OCI-M2 (cell line): ENCODE data around the gene RANBP1.

ENCODE experiments used
- DNase-seq: peaks from one replicate; lab custom pipeline; 2025; ENCODE audit not compliant: unreplicated experiment; lab: John Stamatoyannopoulos, UW

The RANBP1 gene

DNA sequence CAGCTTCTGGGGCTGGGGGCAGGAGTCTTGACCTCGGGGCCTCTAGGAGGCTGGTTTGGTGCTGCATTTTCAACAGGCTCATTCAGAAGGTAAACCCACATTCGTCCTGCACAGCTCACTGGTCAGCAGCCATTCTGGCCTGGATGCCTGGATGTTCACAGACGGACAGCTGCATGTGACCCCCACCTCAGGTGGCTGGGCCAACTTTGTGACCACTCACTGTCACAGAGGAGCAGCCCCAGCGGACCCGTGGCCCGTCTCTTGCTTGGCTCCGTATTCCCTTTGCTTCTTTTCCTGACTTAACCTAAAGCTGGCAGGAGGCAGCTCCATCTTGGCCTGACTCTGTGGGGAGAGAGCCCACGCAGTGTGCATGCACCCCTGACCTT is 27.6 kb upstream of the RANBP1 start:
- no peak for DNase-seq

DNA sequence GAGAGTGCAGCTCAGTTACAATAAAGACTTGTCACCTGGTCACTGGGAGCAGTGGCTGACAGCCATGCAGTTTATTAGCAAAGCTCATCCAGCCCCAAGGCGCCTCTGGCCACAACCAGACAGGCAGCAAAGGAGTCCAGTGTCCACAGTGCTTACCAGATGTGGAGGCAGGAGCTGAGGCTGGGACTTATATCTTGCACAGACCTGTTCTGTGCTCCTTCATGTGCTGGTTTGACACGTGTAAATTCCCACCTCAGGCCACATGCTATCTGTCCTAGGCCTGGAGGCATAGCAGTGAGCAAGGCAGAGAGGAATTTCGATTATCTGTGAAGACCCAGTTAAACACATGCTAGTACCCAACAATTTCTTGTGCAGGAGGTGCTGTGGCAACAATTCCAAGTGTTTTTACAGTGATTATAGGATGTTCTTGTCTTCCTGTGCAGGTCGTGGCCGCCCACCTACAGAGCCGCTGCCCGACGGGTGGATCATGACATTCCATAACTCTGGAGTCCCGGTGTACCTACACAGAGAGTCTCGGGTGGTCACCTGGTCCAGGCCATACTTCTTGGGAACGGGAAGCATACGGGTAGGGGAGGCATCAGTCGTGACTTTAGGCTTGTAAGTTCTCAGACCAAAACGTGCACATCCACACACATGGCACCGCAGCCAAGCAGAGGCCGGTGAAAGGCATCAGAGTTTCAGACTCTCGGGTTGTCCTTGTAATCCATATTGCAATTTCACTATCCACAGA is 26.5 kb upstream of the RANBP1 start:
- DNase-seq = no peak

DNA sequence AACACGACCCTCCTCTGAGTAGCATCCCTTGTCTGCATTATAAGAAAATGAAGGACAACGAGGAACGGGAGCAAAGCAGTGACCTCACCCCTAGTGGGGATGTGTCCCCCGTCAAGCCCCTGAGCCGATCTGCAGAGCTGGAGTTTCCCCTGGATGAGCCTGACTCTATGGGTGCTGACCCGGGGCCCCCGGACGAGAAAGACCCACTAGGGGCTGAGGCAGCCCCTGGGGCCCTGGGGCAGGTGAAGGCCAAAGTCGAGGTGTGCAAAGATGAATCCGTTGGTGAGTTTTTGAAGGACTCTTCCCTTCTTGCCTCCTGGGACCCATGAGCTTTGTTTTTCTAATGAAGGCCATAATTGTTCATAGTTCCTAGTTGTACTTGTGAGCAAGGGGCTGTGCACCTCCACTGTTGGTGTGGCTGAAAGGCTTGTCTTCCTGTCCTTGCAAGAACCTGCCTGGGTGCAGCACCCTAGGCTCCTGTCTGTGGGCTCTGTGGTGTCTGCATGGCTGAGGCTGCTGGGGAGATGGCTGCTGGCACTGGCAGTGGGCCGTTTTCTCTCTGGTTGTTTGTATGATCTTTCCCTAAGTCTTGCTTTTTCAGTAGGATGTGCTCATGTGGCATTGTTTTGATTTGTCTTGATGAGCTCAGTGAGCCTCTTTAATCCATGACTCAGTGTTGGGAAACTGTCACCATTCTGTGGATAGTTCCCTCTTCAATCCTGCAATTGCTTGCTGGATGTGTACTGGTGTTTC is 25.8 kb upstream of the RANBP1 start:
- DNase-seq = no peak

DNA sequence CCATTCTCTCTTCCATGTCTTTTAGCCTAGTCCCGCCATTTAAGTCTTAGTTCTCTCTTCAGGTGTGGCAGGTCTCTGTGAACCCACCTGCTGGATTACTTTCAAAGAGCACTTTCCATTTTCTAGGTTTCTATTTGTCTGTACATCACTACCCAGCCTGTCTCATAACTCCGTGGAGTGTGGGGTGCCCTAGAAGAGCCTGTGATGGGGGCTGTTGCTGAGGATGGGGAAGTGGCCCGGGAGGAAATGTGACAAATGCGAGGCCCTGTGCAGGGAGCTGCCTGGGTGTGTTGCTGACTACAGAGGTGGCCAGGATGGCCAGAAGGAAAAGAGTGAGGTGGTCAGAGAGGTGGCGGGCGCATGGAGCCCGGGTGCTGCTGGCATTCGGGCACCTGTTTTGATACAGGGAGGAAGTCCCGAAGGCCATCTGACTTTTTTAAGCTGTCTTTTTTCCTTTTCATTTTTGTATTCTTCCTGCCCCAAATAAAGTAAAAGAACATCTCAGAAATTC is 25.1 kb upstream of the RANBP1 start:
- no peak for DNase-seq

DNA sequence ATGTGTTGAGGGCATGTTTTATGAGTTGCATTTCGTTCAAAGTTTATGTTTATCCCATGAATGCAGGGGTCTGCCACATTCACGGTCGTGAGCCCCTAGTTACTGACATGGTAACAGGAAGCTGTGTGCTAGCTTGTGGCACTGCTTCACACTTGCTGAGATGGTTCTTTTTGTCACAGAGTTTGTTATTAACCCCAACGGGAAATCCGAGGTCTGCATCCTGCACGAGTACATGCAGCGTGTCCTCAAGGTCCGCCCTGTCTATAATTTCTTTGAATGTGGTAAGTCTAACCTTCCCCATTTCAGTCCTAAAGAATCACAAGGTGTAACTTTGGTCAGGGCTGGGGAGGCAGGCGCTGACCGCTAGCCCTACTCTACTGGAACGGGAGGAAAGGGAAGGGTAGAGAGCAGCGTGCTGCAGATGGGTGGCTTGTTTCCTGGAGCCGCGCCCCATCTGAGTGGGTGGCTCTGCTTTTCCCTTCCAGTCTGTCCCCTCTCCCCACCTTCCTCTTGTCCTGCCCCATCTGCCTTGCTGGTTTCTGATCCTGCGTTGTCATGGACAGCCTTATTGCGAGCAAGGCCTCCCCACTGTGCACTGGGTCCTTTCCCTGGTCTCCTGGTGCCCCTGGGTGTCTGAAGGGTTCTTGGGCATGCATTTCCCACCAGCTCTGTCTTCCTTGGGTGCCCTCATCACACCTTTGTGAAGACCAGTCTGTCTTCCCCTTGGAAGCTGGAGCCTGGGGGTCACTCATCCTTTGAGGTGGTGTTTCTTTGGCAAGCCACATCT is 24.0 kb upstream of the RANBP1 start:
- DNase-seq = no peak

DNA sequence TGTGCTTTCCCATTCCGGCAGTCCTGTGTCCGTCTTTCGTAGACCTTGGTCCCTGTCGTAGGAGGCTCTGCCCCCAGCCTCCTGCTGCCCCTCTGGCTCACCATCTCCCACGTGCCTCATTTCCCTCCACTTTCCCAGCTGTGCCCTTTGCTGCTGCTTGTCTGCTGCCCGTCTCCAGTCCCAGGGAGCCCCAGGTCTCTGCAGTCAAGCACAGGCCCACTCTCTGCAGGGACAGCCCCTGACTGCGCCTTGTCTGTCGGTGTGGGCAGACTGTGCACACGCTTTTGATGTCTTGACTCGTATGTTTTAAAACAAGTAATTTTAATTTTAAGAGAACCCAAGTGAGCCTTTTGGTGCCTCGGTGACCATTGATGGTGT is 23.4 kb upstream of the RANBP1 start:
- DNase-seq = no peak

DNA sequence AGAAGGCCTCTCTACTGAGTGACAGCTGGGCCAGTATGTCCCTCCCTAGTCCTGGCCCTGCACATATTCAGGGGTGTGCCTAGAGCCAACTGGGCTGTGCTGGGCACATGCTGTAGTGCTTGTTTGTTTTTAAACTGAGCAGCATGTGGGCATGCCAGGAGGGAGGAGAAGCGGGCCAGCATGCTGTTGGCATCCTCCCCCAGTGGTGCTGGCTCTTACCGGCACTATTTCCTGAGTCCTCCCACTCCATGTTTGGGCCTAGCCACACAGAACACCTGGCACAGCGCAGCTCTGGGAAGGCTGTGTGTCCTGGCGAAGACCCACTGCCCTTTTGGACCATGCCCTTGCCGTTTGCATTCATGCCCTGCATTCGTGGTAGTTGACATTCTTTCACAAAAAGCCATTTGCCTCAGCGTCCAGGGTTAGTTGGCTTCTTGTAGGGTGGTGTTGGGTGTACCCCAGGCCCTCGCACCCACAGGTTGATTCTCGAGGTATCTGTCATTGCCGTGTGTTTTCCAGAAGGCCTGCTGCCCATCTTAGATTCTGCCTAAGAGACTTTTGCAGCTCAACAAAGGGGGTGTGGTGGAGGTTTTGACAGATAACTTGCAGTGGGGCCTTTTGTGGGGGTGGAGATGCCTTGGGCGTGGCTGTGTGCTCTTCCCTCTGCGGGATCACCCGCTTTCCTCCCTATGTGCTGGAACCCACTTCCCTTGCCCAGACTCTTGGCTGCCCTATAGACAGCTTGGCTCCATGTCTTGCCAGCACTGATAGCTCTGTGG is 22.3 kb upstream of the RANBP1 start:
- no peak for DNase-seq

DNA sequence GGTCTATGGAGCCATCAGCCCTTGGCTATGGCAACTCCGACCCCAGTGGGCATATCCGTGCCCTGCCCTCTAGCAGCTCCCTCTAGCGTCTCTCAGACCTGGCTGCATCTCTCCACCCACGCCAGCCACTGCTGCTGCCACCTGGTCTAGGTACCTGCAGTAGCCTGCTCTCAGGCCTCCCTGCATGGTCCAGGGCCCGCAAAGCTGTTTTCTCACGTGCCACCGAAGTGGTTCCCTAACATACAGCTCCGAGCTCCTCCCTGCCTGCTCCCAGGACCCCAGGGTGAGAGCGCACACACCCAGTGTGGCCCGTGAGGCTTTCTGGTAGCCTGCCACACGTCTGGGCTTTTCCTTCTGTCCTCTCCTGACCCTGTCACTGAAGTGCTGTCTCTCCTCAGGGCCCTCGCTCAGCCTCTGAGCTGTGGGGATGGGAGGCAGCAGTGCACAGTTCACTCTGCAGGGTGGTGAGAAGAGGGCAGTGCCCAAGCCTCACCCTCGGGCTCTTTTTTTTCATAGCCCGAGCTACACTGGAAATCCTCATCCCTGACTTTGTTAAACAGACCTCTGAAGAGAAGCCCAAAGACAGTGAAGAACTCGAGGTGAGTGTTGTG is 21.6 kb upstream of the RANBP1 start:
- DNase-seq = no peak

DNA sequence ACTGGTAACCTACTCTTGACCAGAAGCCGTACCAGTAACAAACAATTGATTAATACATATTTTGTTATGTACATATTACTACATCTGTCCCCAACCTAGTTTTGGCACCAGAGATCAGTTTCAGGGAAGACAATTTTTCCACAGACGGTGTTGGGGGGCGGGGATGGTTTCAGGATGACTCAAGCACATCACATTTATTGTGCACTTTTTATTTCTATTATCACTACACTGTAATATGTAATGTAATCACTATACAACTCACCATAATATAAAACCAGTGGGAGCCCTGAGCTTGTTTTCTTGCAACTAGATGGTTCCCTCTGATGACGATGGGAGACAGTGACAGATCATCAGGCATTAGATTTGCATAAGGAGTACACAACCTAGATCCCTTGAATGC is 20.4 kb upstream of the RANBP1 start:
- no peak for DNase-seq

DNA sequence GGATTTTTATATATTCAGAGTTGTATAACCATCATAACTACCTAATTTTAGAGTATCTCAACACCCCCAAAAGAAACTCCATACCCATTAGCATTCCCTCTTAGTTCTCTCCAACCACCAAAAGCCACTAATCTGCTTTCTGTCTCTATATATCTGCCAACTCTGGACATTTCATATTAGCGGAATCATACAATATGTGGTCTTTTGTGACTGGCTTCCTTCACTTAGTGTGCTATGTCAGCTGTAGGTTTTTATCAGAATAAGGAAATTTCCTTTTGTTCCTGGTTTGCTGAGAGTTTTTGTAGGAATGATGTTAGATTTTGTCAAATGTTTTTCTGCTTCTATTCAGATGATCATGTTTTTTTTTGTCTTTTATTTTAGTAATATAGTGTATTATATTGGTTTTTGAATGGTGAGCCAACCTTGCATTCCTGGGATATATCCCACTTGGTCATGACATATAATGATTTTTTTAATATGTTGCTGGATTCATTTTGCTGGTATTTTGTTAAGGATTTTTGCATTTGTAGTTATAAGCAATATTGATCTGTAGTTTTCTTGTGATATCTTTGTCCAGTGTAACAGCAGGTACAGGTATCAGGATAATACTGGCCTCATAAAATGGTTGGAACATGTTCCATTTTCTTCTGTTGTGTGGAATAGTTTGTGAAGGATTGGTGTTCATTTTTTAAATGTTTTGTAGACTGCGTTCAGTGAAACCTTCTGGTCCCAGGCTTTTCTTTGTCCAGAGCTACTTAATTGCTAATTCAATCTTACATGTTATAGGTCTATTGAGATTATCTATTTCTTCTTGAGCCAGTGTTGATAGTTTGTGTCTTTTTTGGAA is 19.1 kb upstream of the RANBP1 start:
- no peak for DNase-seq

DNA sequence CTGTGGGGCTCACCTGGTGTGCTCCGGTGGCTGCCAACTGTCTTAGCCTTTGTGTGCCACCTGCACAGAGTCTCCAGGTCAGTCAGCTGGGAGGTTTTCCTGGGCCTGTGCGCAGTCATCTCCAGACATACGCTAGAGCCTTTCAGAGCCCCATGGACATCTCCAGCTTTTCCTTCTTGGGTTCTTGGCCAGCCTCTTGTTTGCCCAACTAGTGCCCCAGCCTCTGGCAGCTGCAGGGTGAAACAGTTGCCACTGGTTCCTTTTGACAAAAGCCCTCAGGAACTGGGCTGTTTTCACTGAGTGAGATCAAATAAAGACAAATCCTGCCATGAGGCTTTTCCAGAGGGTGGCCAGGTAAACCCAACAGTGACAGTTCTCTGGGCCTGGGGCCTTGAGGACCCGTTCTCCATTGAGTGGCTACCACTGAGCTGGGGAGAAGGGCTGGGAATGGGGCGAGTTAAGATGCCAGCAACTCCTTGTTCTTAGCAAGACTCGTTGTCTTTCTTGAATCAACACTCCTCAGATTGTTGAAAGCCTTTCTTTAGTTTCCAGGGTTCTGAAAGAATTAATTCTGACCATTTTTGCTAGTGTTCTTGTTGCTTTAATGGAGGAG is 16.7 kb upstream of the RANBP1 start:
- no peak for DNase-seq

DNA sequence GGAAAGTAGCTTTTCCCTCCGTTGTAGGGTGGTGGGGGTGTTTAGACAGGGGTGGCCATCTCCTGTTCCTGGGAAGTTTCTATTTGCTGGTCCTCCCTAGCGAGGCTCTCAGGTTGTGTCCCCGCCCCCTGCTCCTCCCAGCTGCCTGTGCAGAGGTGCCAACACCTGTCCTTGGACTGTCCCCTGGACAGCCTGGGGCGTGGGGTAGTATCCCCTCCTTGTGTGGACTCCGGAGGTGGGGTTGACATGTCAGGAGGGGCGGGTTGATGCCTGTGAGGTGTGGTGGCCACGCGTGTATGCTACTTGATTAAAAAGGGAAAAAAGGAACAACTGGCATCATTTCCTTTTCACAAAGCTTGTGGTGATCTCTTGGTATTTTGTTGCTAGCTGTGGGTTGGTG is 14.3 kb upstream of the RANBP1 start:
- no peak for DNase-seq

DNA sequence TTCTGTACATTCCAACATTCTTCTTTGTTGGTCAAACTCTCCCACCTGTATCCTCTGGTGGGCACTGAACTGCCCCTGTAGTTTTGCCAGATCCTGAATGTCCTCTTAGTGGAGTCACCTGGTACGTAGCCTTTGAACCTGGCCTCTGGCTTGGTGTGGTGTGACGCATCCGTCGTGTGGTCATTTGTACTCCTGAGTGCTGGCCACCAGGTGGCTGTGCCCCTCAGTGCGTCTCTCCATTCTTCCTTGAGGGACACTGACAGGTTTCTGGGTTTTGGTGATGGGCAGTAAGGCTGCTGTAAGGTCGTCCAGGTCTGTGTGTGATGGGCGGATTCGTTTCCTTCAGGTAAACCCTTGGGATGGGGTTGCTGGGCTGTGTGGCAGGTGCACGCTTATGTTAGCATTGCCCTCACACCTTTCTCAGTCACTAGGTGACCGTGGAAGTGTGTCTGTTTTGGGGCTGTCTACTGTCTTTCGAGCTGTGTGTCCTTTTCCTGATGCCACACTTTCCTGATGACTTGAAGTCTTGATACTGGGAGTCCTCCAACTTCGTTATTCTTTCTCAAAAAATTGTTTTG is 13.6 kb upstream of the RANBP1 start:
- no peak for DNase-seq

DNA sequence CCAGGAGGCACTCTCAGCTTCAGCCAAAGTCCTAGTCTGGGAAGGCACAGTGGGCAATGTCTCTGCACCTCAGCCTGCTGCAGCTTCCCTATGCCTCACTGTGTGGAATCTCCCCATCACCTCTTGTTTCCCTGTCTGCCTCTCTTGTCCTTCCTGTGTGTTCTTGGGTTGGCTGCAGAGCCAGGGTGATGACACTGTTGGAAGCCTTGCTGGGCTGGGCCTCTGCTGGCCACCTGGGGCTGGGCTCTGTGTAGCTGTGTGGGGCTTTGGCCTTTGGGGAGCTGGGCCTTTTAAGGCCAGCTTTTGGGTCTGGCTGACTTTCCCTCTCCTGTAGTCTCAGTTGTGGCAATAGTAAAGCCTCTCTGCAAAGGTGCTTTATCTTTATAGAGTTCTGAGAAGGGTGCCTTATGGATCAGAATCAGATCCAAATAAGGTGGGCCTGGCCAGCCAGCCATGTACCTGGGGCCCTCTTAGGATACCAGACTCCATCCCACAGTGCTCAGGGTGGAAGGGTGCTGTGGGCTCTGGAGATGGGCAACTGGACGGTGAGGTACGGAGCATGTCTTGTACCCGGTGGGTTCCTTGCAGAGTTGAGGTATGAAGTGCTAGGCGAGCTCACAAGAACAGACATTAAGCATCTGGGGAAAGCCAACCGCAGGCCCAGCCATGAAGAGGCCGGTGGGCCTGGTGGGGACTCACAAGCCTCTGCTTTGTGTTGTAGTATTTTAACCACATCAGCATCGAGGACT is 10.3 kb upstream of the RANBP1 start:
- DNase-seq = no peak

DNA sequence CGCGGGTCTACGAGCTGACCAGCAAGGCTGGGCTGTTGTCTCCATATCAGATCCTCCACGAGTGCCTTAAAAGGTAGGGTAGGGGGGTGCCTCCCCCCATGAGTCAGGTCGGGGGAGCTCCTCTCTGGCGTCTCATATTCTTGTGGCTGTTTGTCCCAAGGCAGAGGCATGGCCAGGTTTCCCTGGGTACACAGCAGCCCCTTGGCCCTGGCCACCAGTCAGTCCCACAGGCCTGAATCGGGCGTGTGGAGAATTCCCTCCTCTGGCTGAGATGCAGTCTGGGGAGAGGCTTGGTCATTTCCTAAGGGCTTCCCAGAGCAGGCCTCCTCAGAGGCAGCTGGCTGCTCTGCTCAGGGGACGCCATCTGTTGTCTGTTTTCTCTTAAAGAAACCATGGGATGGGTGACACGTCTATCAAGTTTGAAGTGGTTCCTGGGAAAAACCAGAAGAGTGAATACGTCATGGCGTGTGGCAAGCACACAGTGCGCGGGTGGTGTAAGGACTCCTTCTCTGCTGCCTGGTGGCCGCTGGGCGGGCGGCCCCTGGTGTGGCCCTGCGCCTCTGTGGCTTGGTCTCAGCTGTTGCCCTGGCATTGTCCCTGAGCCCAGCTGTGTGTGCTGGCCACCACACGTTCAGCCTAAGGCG is 9.6 kb upstream of the RANBP1 start:
- DNase-seq = no peak

DNA sequence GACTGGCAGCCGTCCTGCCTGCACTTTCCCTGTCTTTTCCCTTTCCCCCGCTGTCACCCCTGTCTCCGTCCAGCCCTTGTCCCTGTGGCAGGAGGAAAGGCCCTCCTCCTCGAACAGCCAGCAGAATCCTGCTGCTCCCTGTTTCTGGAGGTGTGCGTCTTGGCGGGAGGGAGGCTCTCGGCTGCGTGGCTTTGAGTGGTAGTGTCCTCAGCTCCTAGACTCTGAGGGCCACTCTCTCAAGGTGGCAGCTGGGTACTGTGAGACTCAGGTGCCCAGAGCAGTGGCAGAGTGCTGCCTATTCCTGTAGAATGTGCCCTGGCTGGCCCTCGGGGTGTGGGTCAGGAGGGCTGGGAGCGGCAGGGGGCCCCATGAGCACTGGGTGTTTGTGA is 9.1 kb upstream of the RANBP1 start:
- no peak for DNase-seq

DNA sequence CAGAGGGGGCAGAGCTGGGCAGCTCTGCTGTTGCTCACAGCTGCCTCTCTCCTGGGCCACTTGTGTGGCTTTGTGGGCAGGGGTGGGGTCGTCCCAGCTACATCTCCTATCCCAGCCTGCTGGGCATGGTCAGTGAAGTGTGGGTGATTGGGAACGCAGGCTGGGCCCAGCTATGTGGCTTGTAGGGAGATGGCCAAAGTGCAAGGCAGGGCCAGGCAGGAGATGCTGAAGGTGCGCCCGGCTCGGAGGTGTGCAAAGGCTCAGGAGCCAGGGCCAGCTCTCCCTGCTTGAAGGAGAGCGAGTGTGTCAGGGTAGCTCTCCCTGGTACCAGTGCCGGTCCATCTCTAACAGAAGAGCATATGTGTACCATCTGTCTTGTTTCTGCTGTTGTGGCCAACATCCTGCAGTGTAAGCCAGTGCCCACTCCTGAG is 8.4 kb upstream of the RANBP1 start:
- DNase-seq = no peak
